Muscle of arm (tissue), 12 donors: ENCODE data around the gene STUB1. TPM values are rescaled to one million over a fixed set of nuclear protein-coding genes. Genes with fewer than 3 reads are reported as not detected.

Source experiments
- DNase-seq: peaks from one replicate; pipeline ENCODE4 v3.0.0-alpha.2; 2013
- polyA plus RNA-seq, 12 donors: library from polyadenylated mRNA; unstranded; fragments of 120-200 nt; gene quantifications; one replicate each; pipeline ENCODE4 v1.2.1, GENCODE V29; 2013; ENCODE audit not compliant: insufficient read length in 12 of 12

STUB1 gene
- polyA plus RNA-seq, 12 donors, result 61.0 to 138 (median 85.7) TPM; not detected in 1

GRCh38 chr16:676565-676902, 3.7 kb upstream of the STUB1 start:
- DNase-seq, result no peak

- no peak for DNase-seq
These were observed 3.3 kb upstream of the STUB1 start for GRCh38 chr16:676913-677312.

GRCh38 chr16:677316-678190, 2.7 kb upstream of the STUB1 start:
- no peak for DNase-seq

- no peak for DNase-seq
These were observed 1.9 kb upstream of the STUB1 start for GRCh38 chr16:678209-678857.

GRCh38 chr16:678858-679813, 1.1 kb upstream of the STUB1 start:
- DNase-seq, result peak; percentile 60

- no peak for DNase-seq
These were observed 375 bp downstream of the STUB1 start for GRCh38 chr16:680625-680945.

GRCh38 chr16:680967-681745, 946 bp downstream of the STUB1 start:
- DNase-seq, result no peak

- DNase-seq, result no peak
These were observed 1.7 kb downstream of the STUB1 start for GRCh38 chr16:681746-682427.

DNA sequence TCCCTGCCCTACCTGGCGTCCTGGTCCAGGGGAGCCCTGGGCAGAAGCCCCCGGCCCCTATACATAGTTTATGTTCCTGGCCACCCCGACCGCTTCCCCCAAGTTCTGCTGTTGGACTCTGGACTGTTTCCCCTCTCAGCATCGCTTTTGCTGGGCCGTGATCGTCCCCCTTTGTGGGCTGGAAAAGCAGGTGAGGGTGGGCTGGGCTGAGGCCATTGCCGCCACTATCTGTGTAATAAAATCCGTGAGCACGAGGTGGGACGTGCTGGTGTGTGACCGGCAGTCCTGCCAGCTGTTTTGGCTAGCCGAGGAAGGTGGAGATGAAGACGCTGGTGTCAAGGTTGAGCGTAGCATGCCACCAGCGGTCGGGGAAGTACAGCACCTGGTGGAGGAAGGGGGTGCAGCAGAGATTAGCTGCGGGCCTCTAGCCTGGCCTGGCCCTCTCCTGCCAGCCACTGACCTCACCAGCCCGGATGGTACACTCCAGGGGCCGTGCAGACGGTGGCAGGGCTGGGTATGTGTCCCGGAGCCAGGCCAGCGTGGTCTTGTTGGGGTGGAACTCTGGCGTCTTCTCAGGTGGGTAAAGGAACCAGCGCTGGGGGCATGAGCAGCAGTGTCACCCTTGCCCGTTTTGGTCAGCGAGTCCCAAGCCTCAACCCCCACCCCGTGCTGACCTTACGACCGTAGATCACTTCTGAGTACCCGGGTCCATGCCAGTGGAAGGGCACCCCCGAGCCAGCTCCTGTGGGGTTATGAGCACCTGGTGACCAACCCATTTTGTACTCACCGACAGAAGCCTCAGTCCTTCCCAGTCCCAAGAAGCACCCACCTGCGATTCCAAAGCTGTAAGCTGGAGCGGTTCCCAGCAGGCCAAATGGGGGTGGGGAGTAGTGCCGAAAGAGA, 2.5 kb downstream of the STUB1 start:
- DNase-seq, result no peak

GRCh38 chr16:683396-684070, 3.3 kb downstream of the STUB1 start:
- no peak for DNase-seq

- DNase-seq, result peak; percentile 96
These were observed 4.0 kb downstream of the STUB1 start, which contains the start of gene JMJD8 for GRCh38 chr16:684071-684794. TSS of gene JMJD8 (minus strand) at chr16:684334. CDS start at chr16:684319, 15 bp downstream.

GRCh38 chr16:684961-685696, 4.9 kb downstream of the STUB1 start:
- no peak for DNase-seq

GRCh38 chr16:685967-686366, 5.8 kb downstream of the STUB1 start:
- no peak for DNase-seq

DNA sequence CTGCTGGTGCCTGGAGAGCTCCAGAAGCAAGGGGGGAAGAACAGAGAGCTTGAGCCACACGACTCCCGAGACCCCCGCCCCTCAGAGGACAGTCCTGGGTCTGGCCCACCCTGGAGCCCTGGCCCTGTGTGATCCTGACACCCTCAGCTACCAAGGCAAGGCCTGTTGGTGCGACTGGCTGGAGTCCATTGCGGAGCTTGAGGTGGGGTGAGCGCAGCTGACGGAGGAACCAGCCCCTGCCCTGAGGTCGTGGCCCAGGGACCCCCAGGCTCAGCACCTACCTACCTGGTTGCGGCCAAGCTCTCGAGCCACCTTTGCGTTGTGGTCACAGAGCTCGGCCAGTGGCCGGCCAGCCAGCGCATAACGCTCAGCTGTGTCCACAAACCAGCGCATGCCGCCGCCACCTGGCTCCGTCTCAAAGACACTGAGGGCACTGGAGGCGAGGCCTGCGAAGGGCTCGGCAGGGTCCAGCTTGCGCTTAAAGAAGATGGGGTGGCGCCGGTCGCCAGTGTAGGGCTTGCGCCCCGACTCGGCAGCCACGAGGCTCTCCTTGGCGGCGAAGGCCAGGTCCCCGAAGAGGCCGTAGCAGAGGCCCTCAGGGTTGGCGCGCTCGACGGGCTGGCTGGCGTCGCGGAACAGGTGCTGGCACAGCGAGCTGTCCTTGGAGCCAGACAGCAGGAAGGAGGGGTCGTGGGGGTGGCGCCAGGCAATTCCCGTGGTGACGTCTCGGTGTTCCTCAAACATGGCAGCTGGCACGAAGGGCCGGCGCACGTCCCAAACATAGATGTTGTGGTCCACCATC, 6.5 kb downstream of the STUB1 start:
- DNase-seq, result no peak

GRCh38 chr16:687499-687898, 7.3 kb downstream of the STUB1 start:
- no peak for DNase-seq

- DNase-seq, result no peak
These were observed 9.1 kb downstream of the STUB1 start for GRCh38 chr16:689175-689897.
